Measurements from ENCODE around the gene A4GALT.

DNA sequence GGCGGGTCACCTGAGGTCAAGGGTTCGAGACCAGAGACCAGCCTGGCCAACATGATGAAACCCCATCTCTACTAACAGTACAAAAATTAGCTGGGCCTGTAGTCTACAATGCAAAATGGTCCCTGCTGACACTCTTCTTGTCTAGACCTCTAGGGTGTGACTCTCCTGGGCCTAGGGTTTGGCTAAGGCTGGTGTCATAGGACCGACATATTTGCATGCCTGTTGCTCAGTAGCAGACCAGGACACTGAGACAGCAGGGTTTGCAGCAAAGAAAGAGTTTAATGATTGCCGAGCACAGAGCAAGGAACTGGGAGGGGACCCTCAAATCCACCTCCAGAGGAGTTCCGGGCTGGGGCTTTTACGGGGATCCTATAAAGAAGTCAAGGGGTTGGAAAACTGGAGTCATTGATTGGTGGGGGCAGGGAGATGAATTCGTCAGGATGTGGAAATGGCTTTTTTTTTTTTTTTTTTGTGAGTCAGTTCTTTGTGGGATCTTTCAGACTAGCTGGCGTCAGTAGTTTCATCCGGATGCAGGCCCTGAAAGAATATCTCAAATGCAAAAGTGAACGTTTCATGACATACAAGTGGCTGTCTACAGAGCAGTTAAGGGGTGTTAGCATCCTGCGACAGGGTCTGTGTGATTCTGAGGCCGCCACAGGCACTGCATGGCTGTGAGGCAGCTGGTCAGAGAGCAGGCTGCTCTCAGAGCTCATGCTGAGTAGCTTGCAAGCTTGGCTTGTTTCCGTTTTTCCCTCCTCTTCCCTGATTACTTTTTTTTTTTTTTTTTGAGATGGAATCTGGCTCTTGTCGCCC is 27.2 kb upstream of the A4GALT start:
- TF ChIP-seq, protein P1, sequence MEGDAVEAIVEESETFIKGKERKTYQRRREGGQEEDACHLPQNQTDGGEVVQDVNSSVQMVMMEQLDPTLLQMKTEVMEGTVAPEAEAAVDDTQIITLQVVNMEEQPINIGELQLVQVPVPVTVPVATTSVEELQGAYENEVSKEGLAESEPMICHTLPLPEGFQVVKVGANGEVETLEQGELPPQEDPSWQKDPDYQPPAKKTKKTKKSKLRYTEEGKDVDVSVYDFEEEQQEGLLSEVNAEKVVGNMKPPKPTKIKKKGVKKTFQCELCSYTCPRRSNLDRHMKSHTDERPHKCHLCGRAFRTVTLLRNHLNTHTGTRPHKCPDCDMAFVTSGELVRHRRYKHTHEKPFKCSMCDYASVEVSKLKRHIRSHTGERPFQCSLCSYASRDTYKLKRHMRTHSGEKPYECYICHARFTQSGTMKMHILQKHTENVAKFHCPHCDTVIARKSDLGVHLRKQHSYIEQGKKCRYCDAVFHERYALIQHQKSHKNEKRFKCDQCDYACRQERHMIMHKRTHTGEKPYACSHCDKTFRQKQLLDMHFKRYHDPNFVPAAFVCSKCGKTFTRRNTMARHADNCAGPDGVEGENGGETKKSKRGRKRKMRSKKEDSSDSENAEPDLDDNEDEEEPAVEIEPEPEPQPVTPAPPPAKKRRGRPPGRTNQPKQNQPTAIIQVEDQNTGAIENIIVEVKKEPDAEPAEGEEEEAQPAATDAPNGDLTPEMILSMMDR (conservative IDR thresholded peaks at IDR 0.05; ENCODE audit: low read length), result no peak
- no peak for TF ChIP-seq EZH2phosphoT487 (IDR thresholded peaks at IDR 0.05; ENCODE audit: borderline replicate concordance)

Data from Loucy (cell line).